Stimulated activated CD8-positive, alpha-beta memory T cell treated with anti-CD3 and anti-CD28 coated beads, Interleukin-4, amount 100 ng/mL, for 48 hours (primary cell): ENCODE data around the gene PTPRU.
"Not testable (repeated sequence)": the region's sequence is repeated elsewhere in the genome, so short reads cannot be mapped to it uniquely, and the experiment has no call there.

Source experiments
- DNase-seq: peaks from one replicate; pipeline ENCODE4 v3.0.0-alpha.2; 2020

The PTPRU gene

GRCh38 chr1:29235955-29236711 lies at the start of gene PTPRU:
TSS of gene PTPRU (plus strand) at chr1:29236522. CDS start at chr1:29236645, 123 bp downstream.
- peak; percentile 90 for DNase-seq

GRCh38 chr1:29186707-29187106 lies 49.6 kb upstream of the PTPRU start:
- DNase-seq, result no peak

- no peak for DNase-seq
Measured at GRCh38 chr1:29190718-29191117, 45.6 kb upstream of the PTPRU start.

DNA sequence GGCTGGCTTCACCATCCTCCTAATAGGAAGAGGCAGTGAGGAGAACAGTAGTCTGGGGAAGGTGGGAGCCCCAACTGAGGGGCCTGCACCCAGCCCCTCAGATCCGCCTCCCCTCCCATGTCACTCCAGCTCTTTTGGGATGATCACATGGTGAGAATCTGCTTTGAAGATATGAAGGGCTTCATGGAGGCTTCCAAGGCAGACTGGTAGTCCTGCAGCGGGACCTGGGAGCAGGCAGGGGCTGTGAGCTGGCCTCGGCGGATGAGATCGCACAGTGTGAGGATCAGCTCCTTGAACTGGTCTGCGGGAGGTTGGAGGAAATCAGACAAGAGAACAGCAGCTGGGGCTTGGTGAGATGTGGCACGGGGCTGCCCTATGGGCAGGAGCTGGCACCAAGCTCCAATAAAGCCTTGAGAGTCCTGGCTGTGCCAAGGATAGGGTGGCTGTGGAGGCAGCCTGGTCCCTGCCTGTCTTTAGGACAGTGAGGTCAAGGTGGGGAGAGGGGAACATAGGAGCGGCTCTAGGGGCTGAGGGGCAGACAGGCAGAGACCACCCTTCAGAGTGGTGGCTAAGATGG lies 42.4 kb upstream of the PTPRU start:
- no peak for DNase-seq

- no peak for DNase-seq
Measured at GRCh38 chr1:29195881-29196291, 40.4 kb upstream of the PTPRU start.

DNA sequence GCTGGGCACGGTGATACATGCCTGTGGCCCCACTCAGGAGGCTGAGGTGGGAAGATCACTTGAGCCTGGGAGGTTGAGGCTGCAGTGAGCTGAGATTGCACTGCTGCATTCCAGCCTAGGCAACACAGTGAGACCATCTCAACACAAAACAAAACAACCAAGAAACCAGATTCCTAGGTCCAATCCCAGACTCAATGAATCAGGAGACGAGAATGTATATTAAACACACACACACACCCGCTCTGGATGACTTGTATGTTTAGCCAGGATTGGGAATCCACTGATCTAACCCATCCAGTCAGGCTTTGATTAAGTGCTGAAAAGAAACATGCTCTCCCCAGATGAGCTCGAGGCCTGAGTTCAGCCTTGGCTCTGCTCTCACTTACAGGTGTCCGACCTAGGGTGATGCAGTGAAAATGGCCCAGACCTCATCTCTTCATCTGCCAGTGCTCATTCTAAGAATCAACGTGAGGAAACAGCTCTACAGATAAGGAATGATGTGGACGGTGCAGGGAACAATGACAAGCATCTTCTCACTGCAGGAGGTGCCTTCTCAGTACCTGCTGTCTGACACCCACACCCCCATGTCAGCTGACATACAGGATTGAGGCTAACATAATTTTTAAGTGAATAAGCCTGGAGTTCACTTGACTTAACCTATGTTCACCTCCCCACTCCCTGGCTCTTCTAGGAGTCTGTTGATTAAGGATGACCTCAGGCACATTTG lies 39.3 kb upstream of the PTPRU start:
- DNase-seq, result no peak

DNA sequence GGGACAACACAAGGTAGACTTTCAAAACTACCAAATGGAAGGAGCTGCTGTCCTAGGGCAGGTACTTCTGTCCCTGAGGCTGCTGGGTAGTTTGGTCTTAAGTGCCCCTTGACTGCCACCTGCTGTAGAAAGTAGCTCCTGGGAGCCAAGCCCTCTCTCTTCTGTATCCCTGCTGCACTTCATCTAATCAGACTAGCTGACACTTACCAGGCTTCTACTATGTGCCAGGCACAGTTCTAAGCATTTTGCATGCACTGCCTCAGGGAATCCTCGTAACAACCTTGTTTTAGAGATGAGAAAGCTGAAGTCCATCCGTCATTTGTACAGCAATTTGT lies 38.8 kb upstream of the PTPRU start:
- peak; percentile 34 for DNase-seq

GRCh38 chr1:29197993-29198392 lies 38.3 kb upstream of the PTPRU start:
- no peak for DNase-seq

DNA sequence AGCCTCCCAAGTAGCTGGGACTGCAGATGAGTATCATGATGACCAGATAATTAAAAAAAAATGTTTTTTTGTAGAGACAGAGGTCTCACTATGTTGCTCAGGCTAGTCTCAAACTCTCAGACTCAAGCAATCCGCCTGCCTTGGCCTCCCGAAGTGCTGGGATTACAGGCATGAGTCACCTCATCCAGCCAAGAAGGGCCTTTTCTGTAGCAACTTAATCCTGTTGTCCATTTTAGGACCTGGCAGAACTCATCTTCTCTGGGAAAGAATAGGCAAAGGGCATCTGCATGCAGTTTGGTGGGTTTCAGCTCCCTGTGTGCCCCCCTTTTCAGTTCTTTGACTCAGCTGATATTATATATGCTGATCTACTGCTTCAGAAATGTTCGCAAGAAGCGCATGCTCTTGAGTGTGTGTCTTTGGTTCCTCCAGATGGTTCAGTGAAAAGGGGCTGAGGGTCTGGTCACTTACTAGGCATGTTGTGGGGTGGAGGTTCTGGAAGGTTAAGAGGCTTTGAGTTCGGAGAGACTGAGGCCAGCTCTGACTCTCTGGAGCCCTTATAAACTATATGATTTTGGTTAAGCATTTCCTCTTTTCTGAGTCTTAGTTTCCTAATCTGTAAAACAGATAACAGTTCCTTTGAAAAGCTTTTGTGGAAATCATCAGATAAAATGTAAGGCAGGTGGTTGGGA lies 35.3 kb upstream of the PTPRU start:
- DNase-seq, result no peak

DNA sequence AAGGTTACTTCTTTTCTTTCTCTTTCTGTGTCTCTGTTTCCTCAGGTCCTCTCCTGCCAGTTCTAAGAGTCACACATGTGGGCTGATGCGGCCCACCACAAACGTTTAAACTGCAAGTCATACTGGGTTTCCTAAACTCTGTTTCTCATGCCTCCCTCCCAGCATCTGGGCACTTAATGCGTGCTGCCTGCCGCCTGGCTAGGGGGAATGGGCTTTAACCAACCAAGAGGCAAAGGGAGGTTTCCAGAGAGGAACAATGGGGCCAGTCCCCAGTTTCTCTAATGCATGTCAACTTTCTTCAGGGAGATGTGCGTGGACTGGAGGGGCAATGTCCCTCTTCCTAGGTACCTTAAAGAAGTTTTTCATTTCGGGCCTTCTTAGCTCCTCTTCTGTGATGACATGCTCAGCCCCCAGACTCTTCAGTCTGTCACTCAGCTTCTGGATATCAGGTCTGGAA lies 34.7 kb upstream of the PTPRU start:
- peak; percentile 42 for DNase-seq

- DNase-seq, result no peak
Measured at GRCh38 chr1:29202053-29202452, 34.3 kb upstream of the PTPRU start.

DNA sequence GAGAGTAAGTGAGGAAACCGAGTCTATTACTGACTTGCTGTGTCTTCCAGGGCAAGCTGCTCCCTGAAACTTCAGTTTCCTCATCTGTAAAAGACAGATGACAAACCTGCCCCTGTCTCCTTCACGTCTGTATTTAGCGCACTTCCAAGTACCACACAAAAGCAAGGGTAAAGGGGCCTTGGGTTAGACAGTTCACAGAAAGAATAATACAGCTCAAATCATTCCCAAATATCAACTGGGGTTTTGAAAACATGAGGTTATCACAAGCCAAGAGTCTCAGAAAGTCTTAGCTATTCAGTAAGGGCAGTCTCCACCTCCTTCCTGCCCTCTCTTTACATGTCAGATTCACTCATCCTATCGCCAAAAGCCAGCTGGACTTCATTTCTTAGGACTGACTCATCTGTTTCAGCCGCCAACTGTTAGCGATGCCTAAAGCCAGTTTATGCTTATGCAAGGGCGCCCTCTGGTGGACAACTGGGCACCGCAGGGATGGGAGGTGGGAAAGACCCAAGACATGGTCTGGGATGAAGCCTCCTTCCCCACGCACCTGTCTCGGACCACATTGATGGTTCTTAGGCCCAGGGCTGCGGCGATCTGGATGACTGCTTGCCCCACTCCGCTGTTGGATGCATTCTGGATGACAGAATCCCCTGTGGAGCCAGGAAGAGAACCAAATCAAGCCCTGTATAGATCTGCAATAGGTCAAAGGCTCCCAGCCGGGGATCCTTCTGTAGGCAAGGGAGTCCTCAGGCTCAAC lies 33.6 kb upstream of the PTPRU start:
- DNase-seq, result peak; percentile 99

DNA sequence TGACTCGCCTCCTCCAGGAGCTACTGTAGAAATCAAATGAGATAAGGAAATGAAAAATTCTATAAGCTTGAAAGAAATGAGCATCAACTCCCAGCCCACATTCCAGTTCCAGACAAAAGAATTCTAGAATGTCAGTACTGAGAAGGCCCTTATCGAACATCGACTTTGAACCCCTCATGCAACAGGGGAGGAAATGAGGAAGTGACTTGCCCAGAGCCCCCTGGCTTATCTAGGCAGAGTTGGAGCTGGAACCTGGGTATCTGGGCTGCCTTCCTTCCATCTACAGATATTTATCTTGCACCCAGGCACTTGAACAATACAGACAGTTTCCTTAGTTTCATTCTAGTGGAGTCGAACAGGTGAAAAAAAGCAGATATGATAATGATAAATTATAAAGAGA lies 27.9 kb upstream of the PTPRU start:
- DNase-seq, result no peak

GRCh38 chr1:29209173-29209572 lies 27.1 kb upstream of the PTPRU start:
- no peak for DNase-seq

DNA sequence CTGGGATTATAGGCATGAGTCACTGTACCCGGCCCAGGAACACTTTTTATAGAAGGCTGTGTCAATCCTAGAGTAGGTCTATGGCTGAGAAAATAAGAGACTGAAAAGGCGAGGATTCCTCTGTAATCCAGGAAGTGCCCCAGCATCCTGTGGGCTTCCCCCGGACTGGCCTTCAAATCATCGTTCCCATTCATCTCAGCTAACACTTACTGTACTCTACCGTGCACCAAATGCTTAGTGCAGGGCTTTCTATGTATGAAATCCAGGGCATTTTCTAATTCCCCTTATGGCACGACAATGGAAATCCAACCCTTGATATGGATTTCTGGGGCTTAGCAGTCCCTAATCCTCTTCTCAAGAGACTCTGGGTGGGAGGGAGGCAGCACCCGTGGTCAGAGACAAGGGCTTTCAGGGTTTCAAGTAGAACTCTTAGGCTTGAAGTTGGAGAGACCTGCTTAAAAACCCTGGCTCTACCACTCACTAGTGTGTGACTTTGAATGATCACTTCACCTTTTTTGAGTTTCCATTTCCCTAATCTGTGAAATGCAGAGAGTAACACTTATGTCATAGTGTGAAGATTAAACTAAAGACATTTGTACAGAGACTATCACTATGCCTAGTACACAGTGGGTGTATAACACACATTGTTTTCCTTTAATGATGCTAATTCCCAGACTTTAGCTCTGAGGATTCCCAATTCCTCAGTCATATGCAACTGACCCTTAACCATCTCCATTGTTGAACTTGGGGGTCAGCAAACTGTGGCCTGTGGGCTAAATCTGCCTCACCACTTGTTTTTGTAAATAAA lies 25.8 kb upstream of the PTPRU start:
- DNase-seq, result no peak

- no peak for DNase-seq
Measured at GRCh38 chr1:29211086-29212030, 25.0 kb upstream of the PTPRU start.

- no peak for DNase-seq
Measured at GRCh38 chr1:29213055-29213454, 23.3 kb upstream of the PTPRU start.

DNA sequence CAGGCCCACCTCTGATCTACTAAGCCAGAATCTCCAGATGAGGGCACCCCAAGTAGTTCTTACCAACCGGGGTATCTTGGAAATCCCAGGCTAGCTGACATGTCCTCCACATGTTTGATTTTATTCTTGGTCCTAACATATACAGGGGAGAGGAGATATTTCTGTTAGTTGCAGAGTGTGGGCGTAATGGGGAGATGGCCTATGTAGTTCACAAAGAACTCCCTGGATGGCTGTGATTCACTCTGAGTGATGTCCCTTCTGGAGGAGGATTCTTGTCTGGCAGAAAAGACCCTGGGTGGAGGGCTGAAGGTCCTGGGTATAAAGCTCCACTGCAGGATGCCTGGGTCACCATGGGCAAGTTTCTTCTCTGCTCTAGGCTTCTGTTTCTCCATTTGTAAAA lies 18.7 kb upstream of the PTPRU start:
- DNase-seq, result no peak

DNA sequence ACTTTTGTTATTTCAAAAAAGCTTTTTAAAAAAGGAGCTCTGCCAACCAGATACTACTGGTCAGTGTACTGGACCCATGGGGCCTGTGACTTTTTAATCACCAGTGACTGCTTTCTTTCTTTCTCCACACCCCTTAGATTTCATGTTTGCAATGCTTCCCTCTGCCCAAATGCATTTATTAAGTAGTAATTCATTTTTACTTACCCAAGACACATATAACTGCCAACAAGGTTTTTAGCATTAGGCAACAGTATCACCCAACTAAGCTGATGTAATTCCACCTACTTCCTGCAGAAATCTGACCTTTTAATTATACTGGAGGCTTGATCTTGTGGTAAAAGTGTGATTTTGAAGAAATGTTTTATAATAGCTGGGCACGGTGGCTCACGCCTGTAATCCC lies 18.1 kb upstream of the PTPRU start:
- DNase-seq, result no peak

DNA sequence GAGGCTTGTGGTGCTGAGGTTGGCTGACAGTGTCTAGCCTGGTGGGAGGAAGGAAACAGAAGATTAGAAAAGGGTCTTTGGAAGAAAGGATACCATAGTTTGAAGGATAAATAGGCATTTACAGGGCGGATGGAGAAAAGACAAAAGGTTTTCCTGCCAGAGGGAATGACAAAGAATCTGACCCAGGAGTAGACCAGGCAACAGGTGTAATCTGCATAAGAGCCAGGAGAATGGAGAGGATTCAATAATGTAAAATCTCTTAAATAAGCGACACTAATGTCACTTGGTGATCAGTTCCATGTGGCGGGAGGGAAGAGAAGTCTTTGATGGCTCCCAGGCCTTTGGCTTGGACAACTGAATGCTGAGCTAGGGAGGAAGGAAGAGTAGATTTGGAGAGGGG lies 15.0 kb upstream of the PTPRU start:
- DNase-seq, result no peak

- DNase-seq, result not testable (repeated sequence)
Measured at GRCh38 chr1:29222260-29222659, 14.1 kb upstream of the PTPRU start.
